Measurements from ENCODE around the gene GON4L.

GON4L gene

DNA sequence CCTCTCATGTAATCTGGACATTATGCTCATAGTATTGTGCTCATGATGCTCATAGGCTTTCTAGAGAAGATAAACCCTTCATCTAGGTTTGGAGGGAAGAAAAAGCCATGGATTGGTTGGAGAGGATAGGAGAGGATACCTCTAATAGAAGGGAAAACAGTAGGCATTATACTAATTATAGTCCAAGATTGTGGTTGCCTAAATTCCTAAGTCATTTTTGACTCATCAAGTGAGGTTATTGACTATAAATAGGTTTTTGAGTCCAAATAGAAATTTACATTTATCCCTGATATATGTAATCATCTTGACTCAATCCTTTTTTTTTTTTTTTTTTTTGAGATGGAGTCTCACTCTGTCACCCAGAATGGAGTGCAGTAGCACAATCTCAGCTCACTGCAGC lies 7.4 kb upstream of the GON4L start:
- TF ChIP-seq, protein P1, sequence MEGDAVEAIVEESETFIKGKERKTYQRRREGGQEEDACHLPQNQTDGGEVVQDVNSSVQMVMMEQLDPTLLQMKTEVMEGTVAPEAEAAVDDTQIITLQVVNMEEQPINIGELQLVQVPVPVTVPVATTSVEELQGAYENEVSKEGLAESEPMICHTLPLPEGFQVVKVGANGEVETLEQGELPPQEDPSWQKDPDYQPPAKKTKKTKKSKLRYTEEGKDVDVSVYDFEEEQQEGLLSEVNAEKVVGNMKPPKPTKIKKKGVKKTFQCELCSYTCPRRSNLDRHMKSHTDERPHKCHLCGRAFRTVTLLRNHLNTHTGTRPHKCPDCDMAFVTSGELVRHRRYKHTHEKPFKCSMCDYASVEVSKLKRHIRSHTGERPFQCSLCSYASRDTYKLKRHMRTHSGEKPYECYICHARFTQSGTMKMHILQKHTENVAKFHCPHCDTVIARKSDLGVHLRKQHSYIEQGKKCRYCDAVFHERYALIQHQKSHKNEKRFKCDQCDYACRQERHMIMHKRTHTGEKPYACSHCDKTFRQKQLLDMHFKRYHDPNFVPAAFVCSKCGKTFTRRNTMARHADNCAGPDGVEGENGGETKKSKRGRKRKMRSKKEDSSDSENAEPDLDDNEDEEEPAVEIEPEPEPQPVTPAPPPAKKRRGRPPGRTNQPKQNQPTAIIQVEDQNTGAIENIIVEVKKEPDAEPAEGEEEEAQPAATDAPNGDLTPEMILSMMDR (IDR thresholded peaks at IDR 0.05), result no peak

DNA sequence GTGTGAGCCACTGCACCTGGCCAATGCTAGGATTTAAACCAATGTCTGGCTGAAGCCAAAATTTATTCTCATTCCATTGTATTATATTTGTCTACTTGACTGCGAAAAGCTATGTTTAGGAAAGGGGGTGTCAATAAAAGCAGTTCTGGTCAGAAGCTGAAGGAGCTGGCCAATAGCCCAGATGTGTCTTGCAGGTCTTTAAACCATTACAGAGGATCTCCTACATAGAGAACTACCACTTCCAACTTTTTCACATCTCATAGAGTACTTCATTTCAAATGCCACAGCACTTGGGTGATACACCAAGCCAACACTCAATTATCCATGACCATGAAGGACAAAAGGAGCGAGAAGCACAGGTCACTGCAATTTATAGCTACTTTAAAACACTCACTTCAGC lies 4.9 kb upstream of the GON4L start:
- TF ChIP-seq, protein P1 (IDR thresholded peaks at IDR 0.05), result no peak

DNA sequence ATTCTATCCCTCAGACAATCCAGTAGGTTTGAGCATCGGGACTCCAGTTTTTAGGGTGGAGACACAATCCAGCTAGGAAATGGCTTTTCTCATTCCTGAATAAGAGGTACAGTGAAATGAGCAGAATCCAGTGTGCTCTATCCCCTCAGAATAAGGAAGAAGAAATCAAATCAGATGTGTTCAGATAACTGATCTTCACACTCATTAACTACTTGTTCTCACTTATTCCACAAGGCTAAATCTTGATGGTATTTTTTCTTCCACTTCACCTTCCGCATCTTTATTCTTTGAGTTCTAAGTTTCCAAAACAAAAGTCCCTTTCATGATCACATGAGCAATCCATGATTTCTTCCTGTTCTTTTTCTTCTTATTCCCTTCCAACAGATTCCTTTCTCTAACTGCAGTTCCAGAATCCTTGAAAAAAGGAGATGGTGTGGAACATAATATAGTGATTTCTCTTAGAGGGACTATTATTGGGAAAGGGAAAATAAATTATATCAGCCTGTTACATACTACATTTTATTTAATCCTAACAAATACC lies 4.0 kb upstream of the GON4L start:
- TF ChIP-seq, protein P1 (IDR thresholded peaks at IDR 0.05), result no peak

DNA sequence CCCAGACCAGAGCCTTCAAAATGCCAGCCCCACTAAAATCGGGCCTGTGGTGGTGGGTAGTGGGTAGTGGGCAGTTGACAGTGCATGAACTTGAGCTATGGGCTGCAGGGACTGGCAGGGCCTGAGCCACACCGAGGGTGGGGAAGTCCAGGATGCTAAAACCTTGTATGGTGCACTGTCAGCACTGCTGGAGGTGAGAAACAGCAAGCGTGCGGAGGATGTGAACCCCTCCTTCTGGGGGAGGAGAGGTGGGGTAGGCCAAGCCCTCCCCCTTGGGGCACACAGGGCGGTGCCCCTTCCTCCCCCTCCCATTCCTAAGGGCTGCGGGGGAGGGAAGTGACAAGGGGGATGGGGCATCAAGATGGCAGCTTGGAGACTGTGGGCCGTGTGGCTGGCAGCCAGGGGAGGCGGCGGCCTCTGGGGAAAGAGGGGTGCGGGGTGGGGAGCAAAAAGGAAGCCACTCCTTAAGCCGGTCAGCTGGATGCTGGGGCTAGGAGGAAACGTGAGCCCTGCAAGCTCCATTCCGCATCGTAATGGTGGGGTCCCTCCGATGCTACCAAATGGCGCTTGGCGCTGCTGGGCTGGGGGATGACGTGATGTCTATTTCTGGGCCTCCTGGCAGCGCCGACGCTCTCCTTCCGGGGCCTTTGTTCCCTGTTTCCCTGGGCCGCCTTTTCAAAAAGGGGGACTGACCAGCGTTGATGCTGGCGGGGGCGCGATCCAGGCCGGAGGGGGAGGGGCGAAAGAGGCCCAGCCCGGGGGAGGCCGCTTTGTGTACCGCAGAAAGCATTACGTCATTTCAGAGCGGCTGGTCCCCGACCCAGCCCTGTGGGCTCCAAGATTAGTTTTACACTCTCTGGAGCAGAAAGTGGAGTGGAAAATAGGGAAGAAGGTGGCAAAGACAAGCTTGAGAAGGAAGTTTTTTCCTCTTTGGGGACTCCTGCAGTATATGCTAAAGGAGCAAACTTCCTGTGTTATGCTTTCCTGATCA lies 3.2 kb upstream of the GON4L start:
- TF ChIP-seq, protein P1 (IDR thresholded peaks at IDR 0.05), result no peak

DNA sequence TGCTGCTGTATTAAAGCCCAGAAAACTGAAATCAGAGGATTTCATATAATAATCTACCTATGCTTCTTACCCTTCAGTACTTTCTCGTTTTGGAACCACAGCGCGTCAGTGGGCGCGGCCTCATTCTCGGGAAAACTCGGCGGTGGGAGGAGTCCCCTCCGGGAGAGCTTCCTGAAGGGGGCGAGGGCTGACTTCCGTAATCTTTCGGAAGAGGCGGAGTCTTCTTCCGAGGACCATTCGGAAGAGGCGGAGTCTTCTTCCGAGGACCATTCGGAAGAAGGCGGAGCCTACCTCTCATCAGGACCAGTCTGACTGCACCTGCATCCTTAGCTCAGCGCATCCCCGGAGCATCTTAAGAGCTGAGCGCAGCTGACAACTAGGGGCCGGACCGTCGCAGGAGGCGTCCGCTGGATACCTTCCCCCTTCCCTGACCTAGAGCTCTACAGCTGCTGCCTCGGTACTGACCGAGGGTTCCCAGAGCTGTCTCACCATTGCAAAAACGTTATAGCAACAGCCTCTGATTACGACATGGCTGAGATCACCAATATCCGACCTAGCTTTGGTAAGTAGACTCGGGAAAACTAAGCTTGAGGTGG lies 2.3 kb upstream of the GON4L start, which contains the start of gene SYT11:
SYT11 (plus strand) TSS at position 334 of the 596 bp plus-strand sequence; CDS start at position 529, 195 bp downstream.
- TF ChIP-seq, protein P1 (IDR thresholded peaks at IDR 0.05), result no peak

DNA sequence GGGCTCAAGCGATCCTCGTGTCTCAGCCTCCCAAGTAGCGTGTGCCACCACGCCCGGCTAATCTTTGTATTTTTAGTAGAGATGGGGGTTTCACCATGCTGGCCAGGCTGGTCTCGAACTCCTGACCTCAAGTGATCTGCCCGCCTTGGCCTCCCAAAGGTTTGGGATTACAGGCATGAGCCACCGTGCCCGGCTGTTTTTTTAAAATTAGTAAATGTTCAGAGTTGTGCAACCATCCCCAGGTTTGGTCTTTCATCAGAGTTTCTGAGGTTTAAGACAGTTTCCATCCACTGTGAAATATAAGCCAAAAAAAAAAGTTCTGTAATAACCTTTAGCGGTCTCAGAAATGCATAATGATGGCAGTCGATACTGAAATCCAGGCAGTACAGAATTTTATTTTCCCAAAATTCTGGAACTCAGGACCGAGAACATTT lies 1.8 kb upstream of the GON4L start:
- TF ChIP-seq, protein P1 (IDR thresholded peaks at IDR 0.05), result no peak

DNA sequence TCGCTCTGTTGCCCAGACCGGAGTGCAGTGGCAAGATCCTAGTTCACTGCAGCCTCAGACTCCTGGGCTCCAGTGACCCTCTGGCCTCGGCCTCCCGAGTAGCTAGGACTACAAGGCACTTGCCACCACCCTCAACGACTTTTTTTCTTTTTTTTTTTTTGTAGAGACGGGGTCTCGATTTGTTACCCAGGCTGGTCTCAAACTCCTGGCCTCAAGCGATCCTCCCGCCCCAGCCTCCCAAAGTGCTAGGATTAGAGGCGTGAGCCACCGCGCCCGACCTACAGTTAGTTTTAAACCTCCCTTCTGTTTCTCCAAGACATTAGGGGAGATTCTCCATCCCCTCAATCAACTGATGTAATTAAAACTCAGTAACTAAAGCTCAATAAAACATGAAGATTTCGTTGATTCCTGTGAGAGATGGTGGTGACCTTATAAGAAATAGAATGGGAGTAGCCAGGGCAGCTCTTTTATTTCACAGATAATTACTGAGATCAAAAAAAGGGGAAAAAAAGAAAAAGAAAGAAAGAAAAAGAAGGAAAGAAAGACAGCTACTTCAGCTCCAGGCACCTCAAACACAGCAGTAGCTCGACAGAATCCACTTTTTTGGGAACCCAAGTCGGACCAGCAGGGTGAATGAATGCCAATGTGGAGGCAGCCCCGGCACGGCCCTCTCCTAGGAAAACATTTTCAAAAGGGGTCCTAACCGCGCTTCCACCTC lies 598 bp downstream of the GON4L start:
- TF ChIP-seq, protein P1 (IDR thresholded peaks at IDR 0.05), result no peak
